Thyroid gland (tissue), 4 donors: Measurements from ENCODE around the gene TM7SF3.

Experiments used
- CTCF ChIP-seq, 6 experiments: fragments of 200-600 bp in 3 of 6; fragments of 450-650 bp in 3 of 6; sonication (generic) in 3 of 6; IDR thresholded peaks; one replicate each; pipeline ENCODE4 v1.5.1; 2016 to 2019; ENCODE audit warnings: antibody characterized with exemption in 6 of 6, mild to moderate bottlenecking in 2 of 6, inconsistent platforms in 1 of 6, moderate library complexity in 1 of 6
- POLR2A ChIP-seq, 2 donors: fragments of 450-650 bp; IDR thresholded peaks; one replicate each; pipeline ENCODE4 v1.6.1; 2017; ENCODE audit warnings: antibody characterized with exemption in 2 of 2, mild to moderate bottlenecking in 2 of 2, moderate library complexity in 1 of 2

DNA sequence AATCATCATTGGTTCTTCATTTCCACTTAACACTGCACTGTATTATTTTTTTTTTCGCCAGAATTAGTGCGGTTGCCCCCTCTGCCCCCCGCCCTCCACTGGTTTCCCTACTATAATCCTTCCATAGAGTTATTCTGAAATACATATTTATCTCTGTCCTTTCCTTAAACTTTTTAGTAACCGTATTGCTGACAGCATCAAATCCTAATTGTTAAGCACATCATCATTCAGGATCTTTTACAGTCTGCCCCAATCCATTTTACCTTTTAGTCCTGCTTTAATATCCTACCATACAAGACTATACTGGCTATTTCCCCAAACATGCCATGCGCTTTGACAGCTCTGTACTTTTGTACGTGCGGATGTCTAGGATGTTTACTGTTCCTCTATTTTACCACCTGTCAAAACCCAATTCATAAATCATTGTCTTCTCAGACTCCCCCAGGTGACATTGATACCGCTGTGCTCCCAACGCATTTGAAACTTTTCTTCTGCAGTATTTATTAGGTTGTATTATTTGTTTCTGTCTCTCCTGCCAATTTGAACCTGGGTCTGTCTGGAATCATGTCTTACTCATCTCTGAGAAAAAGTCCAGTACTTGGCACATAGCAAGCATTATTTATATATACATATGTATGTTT is 74.9 kb downstream of the TM7SF3 start:
- TF ChIP-seq CTCF (IDR thresholded peaks at IDR 0.05) = no peak
- no peak for TF ChIP-seq POLR2A (IDR thresholded peaks at IDR 0.05)
